Left renal pelvis (tissue), 4 donors: Measurements from ENCODE around the gene C19orf67. TPM values are rescaled to one million over a fixed set of nuclear protein-coding genes. Genes with fewer than 3 reads are reported as not detected.

ENCODE experiments used
- DNase-seq, 4 donors: peaks; one replicate each; pipeline ENCODE4 v3.0.0-alpha.2; 2013; ENCODE audit warnings: low read depth in 4 of 4, low spot score in 3 of 4
- polyA plus RNA-seq, 4 donors: library from polyadenylated mRNA; unstranded; fragments of 120-200 nt; gene quantifications; one replicate each; pipeline ENCODE4 v1.2.1, GENCODE V29; 2013; ENCODE audit not compliant: insufficient read length in 4 of 4

The C19orf67 gene
- polyA plus RNA-seq, 4 donors: not detected

DNA sequence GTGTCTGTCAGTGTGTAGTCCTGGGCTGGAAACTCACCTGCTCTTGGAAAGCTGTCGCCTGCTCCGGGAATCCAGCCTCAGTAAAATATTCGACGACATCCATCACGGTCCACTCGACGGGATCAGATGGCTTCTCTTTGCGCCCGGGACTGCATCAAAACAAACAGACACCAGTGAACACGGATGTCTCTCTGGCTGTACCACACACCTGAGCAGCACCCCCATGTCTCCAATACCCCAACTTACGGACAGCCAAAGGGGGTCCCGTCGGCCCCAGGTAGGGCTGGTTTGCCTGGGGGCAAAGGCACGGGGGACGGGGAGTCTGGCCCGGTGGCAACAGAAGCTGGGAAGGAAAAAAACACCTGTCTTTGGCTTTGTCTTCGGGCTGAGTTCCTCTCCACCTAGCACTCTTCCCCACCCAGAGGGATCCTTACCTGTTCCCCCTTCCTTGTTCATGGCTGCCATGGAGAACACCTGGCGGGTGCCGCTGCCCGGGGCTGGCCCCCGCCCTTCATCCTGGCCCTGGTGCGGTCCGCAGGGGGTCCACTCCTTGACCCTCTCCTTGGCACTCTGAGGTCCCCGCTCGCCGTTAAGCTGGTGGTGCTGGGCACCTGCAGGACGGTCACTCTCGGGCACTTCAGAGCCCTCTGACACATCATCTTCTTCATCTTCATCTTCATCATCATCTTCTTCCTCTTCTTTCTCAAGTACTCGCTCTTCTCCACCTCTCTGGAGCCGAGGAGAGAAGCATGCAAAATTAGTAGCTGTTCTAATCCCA is 3.2 kb upstream of the C19orf67 start:
- DNase-seq: no peak

DNA sequence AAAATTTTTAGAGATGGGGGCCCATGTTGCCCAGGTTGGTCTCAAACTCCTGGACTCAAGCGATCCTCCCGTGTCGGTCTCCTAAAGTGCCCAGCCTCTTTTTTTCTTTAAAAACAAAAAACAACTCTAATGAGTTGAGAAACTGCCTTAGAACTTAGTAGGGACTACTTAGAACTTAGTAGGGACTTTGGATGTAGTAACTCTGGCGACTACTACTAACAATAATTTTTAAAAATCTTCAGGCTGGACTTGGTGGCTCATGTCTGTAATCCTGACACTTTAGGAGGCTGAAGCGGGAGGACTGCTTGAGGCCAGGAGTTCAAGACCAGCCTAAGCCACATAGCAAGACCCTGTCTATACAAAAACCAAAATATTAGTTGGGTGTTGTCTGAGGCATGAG is 515 bp upstream of the C19orf67 start:
- DNase-seq: no peak

DNA sequence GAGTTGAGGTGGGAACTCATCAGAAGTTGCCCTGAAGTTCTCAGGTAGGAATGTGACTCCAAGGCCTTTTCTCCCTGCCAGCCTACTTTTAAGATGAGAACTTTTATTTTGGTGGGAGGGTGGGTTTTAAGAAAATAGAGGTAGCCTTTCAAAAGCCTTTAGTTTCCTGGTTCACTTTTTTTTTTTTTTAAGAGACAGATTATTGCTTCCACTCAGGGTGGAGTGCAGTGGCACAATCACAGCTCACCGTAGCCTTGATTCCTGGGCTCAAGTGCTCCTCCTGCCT is 3.0 kb downstream of the C19orf67 start:
- DNase-seq: no peak

DNA sequence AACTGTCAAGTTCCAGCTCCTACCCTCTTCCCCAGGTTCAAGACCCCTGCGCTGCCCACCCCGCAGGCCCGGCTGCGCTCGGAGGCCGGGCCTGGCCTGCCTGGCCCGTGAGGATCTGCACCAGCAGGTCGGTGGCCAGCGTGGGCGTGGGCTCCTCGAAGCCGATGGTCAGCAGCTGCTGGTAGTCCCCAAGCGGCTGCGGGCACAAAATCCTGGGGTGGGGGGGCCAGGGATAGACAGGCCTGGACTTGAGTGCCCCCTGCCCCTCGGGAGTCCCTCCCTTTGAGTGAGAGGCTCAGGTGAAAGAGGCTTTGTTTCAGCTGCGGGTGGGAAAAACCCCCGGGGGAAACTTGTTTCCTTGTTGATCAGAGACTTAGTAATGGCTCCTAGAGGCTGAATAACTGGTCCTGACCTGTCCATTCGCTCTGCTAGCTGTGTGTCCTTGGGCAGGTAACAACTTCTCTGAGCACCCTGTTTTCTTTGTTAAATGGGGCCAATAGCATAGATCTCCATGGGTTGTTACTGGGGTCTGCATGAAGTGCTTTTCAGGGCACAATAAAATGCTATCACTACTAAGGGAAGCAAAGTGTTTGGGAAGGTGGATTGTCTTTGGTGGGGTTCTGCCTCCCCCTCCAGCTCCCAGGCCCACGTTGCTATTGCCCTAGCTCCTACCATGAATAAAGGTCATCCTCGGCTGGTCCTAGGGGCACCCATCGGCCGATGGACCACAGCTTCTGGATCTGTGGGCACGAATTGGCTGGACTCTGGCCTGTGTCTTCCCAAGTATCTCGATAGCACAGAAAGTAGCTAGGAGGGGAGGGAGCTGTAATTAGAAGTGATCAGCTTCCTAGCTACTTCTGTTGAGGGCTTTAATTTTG is 3.5 kb downstream of the C19orf67 start:
- no peak for DNase-seq

DNA sequence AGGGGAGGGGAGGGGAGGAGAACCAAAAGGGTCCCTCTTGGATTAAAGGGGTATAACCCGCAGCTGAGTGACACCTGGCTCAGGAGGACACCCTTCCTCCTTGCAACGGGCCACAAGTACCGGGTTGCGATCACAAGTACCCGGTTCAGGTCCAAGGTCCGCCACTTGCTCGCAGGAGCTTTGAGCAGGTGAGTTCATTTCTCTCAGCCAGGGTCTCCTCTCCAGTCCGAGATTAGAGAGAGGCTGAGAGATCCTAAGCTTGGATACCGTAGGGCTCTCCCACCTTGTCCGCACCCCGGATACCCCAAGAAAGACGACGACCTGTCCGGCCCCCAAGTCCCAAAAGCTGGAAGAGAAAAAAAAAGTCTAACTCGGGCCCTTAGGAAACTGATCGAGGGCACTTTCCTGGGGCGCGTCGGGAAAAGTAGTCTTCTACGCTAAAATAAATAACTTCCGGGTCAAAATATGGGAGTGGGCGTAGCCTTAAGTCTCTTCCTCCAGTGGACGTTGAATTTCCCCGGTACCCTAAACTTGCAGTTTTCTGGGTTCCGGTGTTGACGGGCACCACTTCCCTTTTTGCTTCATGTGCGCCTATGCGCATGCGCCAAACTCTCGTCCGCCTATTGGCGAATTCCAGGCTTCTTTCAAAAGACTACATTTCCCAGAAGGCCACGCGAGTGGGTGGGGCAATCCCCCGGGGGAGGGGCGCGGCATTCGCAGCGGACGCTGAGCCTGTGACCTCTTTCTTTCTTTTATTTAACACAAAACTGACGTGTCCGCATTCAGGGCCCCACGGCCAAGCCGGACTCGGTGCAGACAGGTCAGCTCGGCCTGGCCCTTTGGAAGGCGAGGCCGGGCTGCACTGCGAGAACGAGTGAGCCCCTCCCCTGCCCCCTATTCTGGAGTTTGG is 4.4 kb downstream of the C19orf67 start:
- peak; percentile 99 to 100 (median 100) for DNase-seq

- DNase-seq: no peak
These were observed 7.2 kb downstream of the C19orf67 start for GRCh38 chr19:14078411-14078810.

DNA sequence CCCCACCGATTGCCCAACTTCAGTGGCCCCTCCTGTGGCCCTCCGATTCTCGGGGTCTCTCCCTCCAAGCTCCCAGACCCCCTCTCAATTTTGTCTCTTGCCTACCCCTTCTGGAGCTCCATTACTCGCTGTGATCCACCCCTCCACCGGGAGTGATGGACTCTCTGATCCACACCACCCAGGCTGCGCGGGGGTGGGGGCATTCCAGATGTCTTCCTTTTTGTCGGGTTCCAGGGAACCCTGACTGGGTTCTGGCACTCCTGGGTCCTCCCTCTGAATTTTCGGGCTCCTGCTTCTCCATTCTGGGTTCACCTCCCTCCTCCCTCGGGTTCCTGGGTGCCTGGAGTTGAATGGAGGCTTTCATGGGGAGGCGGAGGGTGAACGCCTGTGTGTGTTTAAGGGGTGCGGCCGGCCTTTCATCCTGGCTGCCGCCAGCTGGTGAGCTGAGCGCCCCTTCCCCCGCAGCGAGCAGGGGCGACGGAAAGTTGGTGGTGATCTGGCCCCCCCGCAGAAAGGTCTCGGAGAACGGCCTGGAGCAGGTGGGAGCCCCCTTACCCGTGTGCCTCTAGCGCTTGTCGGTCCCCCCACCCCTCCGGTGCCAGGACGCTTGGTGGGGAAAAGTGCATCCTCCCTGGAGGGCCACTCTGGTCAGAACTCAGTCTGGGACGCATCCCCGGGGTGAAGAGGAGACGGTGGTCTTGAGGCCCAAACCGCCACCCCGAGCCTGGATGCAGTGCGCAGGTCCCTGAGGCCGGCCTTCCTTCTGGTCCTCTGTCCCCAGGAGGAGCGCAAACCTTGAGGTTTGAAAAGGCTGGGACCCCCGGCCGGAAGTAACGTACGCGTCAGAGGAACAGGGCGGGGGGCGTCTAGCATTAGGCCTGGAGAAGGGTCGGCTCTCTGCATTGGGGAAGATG is 11.4 kb downstream of the C19orf67 start:
- no peak for DNase-seq

GRCh38 chr19:14073261-14073924 is 12.2 kb downstream of the C19orf67 start:
- no peak for DNase-seq

DNA sequence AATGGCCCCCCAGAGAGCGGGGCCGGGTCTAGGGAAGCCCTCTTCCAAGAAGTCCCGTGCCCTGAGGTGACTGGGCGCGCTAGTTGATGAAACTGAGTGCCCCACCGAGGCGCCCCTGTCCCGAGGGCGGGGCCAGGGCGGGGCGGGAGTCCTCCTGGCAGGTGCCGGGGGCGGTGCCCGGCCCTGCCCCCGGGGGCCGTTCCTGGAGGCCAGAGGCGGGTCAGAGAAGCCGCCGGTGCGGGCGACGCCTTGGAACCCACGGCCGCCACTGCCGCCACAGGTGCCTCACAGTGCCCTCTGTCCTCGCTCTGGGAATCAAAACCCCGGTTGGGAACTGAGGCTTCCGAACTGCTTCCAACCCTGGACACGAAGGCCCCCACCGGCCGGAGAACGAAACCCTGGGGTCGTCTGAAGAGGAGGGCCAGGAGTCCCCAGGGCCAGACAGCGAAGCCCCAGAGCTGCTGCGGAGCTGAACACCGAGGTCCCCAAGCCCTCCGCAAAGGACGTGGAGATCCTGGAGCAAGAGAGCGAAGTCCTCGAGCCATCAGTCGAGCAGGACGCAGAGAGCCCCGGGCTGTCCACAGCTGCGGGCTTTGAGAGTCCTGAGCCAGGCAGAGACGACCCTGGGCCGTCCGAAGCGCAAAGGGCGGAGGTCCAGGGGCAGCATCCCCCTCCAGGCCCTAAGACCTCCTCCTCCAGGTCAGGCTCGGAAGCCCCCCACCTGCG is 12.9 kb downstream of the C19orf67 start, which contains the start of gene MISP3:
MISP3 (plus strand) TSS at position 252 of the 726 bp plus-strand sequence. CDS start 524 bp downstream, outside the sequence.
- DNase-seq: no peak

GRCh38 chr19:14070268-14071050 is 15.1 kb downstream of the C19orf67 start:
- no peak for DNase-seq

GRCh38 chr19:14066134-14066533 is 19.4 kb downstream of the C19orf67 start:
- DNase-seq: no peak

- no peak for DNase-seq
These were observed 22.5 kb downstream of the C19orf67 start for GRCh38 chr19:14063105-14063504.

DNA sequence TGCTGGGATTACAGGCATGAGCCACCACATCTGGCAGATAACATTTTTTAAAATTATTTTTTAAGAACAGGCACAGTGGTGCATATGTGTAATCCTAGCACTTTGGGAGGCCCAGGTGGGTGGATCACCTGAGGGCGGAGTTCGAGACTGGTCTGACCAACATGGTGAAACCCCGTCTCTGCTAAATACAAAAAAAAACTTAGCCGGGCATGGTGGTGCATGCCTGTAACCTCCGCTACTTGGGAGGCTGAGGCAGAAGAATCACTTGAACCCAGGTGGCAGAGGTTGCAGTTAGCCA is 23.1 kb downstream of the C19orf67 start:
- no peak for DNase-seq

GRCh38 chr19:14061751-14062557 is 23.6 kb downstream of the C19orf67 start, which contains the start of gene PALM3:
Gene PALM3, minus strand, starts transcription at chr19:14062076. Its CDS starts 96 bp downstream, at chr19:14061980.
- DNase-seq: peak in 1 of 4 donors; percentile 67

DNA sequence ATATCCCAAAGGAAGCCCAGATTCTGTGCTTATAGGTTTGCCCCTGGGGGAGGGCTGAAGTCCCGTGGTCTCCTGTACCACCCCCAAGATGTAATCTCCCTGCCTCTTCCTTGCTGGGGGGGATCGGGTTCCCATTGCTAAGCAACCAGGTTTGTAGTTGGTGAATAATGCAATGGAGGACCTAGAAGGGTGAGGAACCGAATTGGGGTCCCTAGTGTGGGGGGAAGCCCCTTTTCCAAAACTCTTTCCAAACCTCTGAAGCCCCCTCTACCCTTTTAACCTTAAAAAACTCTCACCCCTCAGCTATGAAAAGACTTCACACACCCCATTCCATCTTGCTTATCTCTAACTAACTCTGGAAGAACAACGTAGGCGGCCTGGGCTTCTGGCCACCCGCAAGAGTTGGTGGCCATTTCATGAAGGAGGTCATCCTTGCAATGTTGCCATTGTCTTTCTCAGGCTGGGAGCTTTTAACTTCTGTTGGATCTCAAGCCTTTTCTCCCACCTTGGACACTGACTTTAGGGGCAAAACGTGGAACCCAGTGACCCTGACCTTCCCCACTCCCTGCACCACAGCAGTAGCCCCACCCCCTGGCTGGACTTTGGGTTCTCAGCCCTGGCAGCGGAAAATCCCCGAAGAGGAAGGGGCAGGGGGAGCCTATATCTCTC is 24.4 kb downstream of the C19orf67 start:
- DNase-seq: no peak

- DNase-seq: no peak
These were observed 25.9 kb downstream of the C19orf67 start for GRCh38 chr19:14059652-14060155.
